DMS53 treated with DMSO at 0.1 percent for 48 hours (cell line): ENCODE measurements around the gene URB1.

Experiments used
- DNase-seq: peaks from one replicate; lab custom pipeline; 2025; ENCODE audit not compliant: unreplicated experiment; lab: John Stamatoyannopoulos, UW

The URB1 gene

DNA sequence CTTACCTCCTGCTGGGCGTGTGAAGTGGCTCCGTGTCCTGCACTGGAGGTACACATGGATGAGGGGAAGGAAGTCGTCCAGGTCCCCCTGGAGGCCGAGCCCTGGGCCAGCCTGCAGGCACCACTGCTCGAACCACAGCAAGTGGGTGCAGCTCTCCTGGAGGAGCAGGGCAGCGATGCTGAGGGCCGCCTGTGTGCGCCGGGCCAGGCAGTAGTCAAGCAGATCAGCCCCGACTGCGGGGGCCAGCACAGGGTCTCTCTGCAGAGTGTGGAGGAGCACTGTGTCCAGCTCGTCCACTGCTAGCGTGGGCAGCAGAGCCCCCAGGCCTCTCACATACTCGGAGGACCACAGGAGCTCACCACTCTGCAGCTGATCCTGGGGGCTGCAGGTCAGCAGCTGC, 45.9 kb downstream of the URB1 start:
- no peak for DNase-seq

DNA sequence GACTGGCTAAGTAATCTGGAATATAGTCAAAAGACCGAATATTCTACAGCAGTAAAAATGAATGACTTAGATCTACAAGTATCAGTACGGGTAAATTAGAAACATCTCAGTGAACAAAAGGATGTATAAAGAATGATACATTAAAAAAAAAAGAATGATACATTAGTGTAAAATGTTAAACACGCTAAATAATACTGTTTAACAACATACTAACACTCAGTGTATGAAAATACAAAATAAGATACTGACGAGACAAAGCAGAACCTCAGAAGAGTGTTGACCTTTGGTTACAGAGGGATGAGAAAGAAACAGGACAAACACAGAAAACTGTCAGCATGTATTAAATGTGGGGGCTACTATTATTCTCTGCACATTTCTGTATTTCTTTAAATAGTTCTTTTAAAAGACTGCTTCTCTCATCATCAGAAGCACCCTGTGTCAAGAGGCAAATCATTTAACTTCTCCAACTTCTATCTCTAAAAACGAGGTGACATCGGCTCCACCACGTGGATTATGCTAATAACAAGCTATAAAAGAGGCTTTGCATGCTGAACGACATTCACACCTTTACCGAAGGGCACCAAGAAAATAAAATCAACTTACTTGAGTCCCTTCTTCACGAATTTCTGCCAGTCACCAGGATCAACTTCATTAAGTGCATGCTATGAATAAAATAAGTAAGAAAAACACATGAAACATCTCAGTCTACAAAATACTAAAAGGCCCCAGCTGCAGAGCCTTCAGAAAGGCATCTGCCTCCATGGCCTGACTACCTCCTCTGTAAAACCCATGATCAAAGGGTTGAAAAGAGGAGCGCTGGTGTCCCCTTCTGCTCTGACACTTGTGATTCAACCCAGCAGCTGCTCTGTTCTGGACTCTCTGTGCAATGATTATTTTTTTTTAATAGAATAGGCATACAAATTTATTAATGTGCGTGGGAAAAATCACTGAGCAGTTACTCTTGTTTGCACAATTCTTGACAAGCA, 51.7 kb downstream of the URB1 start:
- DNase-seq, result no peak

DNA sequence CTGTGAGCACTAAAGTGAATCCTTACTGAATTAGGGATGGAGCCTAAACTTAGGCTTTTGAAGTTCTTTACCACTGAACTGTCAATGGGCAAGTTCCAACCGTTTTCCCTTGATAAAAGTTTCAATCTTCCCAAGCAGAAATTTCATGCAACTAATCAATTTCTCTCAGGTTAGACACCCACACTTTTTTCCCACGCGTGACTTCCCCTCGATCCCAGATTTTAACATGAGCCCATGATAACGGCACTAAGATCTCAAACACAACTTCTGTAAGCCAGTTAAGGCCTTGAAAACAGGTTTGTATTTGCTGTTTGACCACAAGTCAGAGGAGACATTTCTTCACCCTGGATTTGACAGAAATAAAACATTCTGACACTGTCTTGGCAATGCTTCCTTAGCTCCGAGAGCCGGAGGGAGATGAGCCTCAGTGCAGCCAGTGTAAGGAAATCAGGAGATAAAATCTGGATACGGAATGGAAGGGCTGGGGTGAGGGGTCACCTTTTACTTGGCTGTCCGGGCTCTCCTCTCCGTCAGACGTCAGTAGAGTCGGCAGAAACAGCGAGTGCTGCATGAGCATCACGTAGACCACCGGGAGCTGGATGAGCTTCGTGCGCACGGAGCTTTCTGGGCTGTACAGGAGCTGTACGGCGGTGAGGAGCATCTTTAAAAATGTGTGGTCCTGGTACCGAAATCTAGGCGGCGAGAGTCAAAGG, 54.4 kb downstream of the URB1 start:
- DNase-seq, result no peak

DNA sequence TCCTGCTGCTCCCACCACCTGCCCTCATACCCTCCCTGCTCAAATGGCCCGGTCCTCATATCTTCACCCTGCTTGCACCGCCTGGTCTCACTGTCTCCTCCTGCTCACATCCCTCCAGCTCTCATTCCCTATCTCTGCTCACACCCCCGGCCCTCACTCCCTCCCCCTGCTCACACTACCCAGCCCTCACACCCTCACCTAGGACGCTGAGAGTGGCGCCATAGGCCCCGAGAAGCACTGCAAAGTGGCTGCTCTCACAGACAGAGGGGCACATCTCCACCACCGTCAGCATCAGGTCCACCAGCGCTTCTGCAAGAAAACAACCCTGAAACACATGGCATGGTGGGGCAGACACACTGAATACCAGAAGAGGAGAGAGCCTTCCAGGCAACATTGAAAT, 55.6 kb downstream of the URB1 start:
- DNase-seq, result no peak

DNA sequence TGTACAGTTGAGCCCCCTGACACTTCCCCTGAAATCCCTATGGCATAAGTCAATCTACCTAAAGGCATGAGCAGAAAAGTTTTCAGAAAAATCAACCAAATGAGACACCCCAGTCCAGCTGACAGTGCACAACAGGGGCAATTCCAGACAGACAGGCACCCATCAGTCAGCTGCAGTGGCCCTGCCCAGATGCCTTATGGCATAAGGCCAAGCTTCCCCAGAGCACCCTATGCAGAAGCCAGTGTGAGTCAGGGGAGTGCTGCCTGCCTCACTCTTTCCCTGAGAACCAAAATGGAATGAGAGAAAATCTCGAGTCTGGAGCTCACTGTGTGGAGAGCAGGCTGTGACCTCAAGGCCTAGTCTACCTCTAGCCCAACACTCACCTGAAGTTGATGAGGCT, 56.1 kb downstream of the URB1 start:
- DNase-seq, result no peak

DNA sequence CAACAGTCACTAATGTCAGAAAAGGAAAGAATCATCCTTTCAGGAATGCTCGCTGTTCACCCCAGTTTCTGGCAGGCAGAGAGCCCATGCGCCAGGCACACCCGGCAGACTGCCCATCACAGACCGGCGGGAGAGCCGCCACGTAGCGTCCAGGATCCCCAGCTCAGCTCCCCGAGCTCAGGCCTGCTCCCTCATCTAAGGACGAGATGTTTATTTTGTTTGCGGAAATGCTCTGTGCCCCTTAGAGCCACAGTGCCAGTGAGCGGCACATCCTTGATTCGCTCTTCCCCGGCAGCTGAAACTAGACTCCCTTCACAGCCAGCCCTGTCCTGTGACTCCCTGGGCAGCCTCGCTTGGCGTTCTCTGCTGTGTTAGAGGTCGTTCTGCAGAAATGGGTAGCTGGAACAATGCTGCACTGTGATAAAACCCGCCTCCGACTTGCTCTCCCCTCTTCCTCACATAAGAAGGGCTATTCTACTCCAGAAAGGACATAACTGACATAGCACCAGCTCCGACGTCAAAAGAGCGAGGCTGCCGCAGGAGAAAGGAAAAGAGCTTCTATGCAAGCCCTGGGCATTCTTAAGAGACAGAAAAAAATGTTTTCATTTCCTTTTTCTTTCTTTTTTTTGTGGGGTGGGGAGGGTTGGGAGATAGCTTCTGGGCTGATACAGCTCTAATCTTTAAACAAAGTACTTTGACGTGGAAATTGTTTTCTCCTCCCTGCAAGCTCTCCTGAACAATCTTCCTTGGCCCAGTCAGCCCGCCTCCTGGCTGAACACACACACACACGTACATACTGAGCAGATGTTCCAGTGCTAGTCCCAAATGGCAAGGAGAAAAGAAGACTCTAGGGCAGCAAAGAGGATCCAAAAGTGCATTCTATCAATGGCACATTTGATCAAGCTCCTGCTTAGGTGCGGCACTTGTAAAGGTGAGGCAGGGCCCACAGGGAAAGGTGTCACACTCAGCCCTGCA, 56.9 kb downstream of the URB1 start:
- DNase-seq, result no peak

DNA sequence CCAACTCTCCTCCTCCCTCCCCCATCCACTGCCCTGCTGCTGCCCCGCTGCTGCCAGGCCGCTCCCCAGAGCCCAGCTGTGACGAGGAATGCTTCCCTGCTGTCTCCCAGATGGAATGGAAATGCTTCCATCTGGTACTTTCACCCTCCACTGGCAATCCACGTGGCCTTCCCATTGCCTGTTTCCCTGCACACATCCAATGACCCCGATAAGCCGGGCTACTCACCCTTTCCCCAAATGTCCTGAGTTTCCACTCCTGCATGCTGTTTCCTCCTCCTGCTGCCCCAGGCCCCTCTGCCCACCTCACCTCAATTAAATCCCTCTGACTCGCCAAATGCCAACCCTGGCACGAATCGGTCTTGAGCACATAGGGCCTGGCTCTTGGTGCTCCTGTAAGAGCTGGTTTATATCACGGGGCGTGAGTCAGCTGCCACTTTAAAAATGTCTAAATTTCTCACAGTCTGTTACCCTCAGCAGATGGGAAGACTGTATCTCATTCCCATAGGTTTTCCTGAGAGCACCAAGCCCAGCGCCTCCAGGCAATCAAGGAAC, 57.8 kb downstream of the URB1 start:
- DNase-seq, result no peak

DNA sequence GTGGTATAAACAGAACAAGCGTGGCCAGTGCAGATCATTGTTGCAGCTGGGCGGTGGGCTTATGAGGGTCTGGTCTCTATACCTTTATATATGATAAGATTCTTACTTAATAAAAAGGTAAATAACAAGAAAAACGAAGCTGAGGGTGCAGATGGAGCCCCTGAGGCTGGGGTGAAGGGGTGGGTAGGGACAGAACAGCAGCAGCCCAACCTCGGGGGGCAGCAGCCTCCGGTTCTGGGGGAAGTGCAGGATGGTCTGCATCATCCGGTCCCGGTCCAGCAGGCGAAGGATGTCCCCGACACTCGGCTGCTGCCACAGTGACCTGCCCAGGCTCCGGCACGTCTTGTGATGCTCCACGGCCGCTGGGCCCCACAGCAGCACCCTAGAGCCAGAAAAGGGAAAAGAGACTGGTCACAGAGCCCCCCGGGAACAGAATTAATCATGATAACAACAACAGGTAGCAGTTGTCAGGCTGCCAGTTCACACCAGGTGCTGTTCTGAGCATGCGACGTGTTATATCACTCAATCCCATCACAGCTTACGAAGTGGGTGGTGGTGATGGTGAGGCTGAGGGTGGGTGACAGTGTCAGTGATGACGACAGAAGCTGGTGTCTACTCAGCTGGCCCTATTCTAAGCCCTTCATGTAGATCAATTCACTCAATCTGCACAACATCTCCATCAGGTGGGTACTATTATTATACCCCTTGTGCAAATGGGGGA, 58.7 kb downstream of the URB1 start:
- DNase-seq, result no peak

DNA sequence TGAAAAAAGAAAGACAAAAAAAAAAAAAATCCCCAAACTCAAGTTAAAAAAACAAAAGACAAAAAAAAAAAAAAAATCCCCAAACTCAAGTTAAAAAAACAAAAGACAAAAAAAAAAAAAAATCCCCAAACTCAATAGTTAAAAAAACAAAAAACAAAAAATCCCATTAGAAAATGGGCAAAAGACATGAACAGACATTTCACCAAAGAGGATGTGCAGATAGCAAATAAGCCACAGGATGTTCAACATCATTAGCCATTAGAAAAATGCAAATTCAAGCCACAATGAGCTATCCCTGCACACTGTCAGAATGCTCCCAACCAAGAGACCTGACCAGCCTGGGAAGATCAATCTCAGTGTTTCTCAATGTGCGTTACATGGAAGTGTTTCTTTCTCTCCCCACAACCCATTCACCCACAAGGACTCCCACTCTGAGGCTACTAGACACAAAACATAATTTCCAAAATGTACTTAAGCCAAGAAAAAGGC, 60.3 kb downstream of the URB1 start:
- no peak for DNase-seq

DNA sequence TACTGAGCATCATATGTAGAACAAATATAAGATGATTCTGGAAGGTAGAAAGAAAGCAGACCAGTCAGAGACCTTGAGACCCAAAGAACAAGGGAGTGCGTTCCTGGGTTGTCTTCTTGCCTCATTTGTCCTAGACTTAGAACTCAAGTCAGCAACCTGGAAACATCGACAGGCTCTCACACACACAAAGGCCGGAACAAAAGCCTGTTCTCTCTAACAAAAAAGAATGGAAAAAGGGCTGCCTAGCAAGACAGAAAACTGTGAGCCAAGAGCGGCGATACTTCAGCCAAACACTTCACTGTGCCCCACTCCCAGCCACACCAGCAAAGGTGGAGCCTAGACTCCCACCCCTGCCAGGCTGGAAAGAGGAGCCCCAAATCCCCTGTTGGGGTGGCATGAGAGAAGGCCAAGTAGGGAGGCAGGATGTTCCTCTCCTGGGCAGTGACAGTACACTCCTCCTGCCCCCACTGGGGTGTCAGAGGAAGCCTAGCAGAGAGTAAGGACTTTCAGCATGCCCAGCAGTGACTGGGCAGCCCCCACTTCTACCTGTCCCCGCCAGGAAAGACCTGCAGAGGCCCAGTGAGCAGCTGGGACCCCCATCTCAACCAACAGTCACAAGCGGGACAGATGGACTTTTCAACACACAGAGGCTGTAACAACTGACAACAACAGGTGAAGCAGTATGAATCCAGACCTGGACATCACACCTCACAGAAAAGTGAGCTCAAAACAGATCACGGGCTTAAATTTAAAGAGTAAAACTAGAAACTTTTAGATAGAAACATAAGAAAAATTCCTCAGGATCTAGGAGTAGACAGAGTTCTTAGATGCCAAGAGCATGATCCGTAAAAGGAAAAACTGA, 61.1 kb downstream of the URB1 start:
- DNase-seq, result no peak

DNA sequence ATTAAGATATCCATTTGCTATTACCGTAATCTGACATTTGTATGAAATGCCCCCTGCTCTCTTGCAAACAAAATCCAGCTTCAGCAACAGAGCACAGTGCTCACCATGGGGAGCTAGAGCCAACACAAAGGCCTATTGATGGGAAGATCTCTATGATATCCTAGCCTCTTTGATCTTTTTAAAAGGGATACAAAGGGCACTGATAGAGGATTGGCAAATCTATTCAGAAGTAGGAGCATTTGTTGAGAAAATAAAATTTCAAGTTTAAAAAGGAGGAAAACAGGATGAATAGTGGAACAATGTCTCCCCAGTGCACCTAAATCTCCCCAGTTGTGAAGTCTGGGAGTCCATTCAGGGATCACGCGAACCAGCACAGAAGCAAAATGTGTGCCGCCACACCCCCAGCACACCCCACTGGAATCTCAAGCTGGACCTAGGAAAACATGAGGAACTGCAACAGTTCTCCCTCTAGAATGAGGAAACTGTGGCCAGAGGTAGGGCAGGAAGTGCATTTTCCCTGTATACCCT, 62.0 kb downstream of the URB1 start:
- DNase-seq, result no peak

DNA sequence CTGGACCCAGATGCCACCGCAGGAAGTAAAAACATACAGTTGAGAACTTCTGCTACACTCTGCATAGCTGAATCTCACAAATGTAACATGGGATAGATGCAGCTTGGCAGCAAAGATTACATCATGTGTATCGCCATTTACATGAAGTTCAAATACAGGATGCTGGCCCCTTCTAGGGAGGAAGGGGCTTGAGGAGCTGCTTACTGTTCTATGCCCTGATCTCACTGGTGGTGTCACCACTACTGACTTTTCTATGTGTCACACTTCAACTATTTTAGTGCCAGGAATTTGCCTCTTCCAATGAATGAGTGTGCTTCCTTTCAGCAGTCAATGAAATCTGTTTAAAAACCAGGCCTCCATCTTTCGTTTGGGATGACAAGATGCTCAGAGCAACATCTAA, 63.0 kb downstream of the URB1 start:
- no peak for DNase-seq

DNA sequence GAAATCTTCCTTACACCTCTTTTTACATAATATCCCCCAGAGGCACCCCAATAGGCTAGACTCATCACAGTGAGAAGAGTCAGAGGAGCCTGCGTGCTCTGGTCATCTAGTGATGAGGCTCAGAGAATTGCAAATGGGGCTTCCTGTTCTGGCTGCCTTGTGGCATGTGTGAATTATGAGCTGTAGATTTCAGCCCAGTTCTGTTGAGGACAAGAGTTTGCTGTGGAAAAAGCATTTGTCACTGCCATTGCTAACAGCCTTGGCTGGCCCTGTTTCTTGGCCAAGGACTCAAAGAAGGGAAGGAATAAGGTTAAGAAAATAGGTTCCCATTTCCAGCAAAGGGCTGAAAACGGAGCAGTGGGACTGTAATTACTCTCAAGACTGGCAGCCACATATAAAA, 63.5 kb downstream of the URB1 start:
- no peak for DNase-seq

DNA sequence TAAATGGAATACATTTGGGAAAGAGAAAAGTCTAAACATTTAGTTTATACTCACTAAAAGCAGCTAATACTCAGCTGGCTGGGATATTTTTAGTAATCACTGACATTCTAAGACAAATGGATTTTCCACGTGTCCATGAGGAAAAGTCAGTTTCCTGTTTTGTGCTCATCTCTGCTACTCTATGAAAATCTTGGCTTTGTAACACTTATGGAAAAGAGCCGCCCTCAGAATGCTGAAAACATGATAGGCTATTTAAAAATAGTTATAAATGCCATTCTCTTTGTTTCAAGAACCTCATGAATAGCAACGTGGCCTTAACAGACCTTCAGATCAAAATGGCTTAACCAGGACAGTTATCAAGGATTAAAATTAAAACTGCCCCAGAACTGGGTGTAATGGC, 64.2 kb downstream of the URB1 start:
- no peak for DNase-seq

DNA sequence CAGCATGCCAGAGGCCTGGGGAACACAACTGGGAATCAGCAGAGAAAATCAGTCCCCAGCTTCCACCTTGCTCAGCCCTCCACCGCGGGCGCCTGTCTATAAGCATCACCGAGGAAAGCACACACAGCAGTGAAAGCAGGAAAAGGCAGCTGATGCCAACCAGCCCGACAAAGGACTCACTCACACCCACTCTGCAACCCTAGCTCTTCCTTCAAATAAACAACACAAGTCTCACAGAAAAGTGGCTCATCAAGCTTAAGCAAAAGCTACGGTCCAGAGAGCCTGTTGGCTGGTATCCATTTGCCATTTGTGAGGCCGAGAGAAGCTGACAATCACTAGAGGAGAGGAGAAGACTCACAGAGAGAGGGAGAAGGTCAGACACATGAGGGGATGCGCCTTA, 67.1 kb downstream of the URB1 start:
- DNase-seq, result no peak

DNA sequence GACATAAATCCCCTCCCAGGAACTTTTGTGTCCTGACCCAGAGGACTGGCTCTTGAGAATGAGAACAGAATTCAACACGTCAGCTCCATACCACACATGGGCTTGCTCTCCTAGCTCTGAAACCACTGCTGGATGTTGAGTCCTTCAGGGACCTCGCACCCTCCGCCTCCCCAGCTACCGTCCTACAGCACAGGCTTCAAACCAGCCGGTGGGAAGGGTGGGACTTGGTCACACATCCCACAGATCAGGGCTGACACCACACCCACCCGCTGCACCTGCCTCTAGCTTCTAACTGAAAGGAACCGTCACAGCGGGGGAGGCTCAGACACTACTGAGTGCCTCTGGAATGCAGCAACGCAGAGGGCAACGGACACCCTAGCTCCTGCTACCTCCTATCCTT, 70.1 kb downstream of the URB1 start:
- DNase-seq, result no peak

DNA sequence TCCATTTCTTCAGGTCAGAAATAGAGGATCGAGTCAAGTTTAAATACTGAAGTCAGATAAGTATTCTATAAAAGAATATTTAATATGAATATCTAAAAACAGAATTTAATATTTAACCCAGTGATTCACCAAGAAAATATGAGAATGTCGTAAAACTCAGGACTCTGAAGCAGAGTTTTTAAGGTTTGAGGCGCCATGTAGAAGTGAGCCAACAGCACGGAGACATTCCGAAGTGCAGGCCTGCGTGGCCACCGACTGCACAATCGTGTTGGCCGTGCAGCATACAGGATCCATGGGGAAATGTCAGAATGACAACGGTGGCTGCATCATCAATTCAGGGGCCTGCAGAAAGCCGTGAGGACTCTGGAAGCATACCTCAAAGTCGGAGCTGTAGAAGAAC, 70.7 kb downstream of the URB1 start:
- no peak for DNase-seq

DNA sequence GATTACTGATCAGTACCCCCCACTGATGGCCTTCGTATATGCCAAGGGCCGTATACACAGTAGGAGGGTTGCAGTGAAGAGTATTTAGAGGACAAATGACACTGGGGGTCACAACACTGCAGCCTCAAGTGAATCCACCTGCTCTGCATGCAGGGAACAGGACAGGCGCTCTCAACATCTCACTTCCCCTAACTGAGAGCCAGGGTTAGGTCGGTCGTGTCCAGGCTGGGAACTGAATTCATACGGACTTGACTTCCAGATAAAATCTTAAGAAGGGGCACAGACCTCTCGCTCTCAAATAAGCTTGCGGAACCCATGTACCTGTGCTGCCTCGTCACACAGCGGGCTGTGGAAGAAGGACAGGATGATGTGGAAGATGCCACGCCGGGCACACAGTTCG, 71.3 kb downstream of the URB1 start:
- DNase-seq, result no peak

DNA sequence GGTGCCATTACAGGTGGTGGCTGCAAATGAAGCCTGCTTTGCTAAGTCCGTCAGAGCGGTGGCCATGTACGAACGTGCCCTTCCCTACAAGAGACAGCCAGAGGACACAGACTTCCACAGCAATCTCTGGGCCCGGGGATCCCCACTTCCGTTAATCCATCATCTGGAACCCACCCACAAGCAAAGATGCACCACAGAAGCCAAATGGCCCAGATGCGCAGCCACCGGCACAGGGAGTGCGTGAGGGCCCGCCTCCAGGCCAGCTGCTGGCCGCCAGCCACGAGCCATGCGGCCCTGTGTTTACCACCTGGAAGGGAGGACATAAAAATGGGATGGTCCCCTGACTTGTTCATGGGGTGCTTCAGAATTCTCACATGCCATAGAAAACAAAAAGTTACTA, 72.1 kb downstream of the URB1 start:
- DNase-seq, result no peak
